Ishikawa (cell line): ENCODE data around the gene SPANXB1.
"Not testable (repeated sequence)": the region's sequence is repeated elsewhere in the genome, so short reads cannot be mapped to it uniquely, and the experiment has no call there.

ENCODE experiments used
- EP300 ChIP-seq: IDR thresholded peaks from 2 replicates; pipeline ENCODE4 v1.6.1; 2012; ENCODE audit warnings: borderline replicate concordance
- FOXM1 ChIP-seq: IDR thresholded peaks from 2 replicates; pipeline ENCODE4 v1.6.1; 2012; ENCODE audit warnings: low read depth, borderline replicate concordance
- NFIC ChIP-seq: IDR thresholded peaks from 2 replicates; pipeline ENCODE4 v1.6.1; 2012
- TCF12 ChIP-seq: IDR thresholded peaks from 2 replicates; pipeline ENCODE4 v1.6.1; 2012; ENCODE audit warnings: low read depth
- YY1 ChIP-seq: IDR thresholded peaks from 2 replicates; pipeline ENCODE4 v1.6.1; 2012; ENCODE audit warnings: low read depth
- TF ChIP-seq, protein P1 (sequence below): IDR thresholded peaks from 2 replicates; pipeline ENCODE4 v1.6.1; 2012
- TF ChIP-seq, protein P2 (sequence below): IDR thresholded peaks from 2 replicates; pipeline ENCODE4 v1.6.1; 2012; ENCODE audit warnings: low read depth, mild to moderate bottlenecking

DNA sequence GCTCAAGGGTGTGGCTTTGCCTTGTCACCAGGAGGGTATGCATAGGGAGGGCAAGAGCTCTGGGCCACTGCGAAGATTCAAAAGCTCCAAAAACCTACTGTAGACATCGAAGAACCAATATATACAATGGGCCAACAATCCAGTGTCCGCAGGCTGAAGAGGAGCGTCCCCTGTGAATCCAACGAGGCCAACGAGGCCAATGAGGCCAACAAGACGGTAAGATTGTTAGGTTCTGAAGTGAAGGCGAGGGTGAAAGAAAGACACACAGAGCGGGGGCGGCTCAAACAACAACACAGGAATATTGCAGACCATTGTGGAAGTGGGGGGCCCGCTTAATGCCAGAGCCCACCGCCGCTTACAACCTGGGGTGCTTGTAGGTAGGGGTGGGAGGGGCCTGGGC lies at the start of gene SPANXB1:
- TF ChIP-seq TCF12, EP300, NFIC, FOXM1, YY1: not testable (repeated sequence)
- TF ChIP-seq, protein P1, sequence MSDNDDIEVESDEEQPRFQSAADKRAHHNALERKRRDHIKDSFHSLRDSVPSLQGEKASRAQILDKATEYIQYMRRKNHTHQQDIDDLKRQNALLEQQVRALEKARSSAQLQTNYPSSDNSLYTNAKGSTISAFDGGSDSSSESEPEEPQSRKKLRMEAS, result not testable (repeated sequence)
- TF ChIP-seq, protein P2, sequence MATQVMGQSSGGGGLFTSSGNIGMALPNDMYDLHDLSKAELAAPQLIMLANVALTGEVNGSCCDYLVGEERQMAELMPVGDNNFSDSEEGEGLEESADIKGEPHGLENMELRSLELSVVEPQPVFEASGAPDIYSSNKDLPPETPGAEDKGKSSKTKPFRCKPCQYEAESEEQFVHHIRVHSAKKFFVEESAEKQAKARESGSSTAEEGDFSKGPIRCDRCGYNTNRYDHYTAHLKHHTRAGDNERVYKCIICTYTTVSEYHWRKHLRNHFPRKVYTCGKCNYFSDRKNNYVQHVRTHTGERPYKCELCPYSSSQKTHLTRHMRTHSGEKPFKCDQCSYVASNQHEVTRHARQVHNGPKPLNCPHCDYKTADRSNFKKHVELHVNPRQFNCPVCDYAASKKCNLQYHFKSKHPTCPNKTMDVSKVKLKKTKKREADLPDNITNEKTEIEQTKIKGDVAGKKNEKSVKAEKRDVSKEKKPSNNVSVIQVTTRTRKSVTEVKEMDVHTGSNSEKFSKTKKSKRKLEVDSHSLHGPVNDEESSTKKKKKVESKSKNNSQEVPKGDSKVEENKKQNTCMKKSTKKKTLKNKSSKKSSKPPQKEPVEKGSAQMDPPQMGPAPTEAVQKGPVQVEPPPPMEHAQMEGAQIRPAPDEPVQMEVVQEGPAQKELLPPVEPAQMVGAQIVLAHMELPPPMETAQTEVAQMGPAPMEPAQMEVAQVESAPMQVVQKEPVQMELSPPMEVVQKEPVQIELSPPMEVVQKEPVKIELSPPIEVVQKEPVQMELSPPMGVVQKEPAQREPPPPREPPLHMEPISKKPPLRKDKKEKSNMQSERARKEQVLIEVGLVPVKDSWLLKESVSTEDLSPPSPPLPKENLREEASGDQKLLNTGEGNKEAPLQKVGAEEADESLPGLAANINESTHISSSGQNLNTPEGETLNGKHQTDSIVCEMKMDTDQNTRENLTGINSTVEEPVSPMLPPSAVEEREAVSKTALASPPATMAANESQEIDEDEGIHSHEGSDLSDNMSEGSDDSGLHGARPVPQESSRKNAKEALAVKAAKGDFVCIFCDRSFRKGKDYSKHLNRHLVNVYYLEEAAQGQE, result not testable (repeated sequence)
